ENCODE measurements around the gene IL23R.

DNA sequence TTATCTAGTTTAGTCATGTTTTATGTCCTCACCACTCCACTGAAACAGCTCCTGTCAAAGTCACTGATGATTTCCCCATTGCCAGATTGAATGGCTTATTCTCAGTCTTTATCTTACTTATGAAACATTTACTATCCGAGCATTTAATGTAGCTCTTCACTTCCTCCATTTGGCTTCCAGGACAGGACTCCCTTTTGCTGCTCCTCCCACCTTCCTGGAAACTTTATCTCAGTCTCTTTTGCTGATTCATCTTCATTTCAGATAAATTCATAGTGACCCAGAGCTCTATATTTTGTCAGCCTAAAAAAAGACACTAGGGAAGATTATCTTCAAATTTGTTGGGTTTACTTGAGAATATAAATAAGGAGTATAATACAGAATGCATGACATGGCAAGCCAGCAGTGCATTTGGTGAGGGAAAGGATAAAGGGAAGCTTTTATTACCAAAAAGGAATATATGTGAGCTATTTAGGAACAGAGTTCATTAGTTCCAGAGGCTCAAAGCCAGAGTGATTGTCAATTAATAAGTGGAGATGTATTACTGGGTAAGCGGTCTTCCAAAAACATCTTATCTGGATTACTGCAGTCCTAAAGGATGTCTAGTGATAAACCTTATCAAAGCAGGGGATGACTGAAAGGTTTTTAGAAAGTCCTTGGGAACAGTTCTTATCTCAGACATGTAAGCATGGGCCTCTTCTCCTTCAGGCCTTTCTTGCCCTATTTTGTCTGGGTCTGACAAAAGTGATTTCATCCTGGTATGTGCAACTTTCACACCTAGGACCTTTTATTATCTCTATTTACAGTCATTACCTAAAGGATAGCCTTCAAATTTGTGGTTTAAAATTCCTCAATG lies 25.6 kb downstream of the IL23R start:
- no peak for TF ChIP-seq SMAD3 (CRISPR knock-in tag; IDR thresholded peaks at IDR 0.05)
- TF ChIP-seq ZFX (CRISPR knock-in tag; IDR thresholded peaks at IDR 0.05; ENCODE audit: low read depth): no peak
- no peak for TF ChIP-seq TCF7L2 (IDR thresholded peaks at IDR 0.05; ENCODE audit: low read depth, low read length)
- no peak for TF ChIP-seq ZKSCAN5 (CRISPR knock-in tag; IDR thresholded peaks at IDR 0.05)
- TF ChIP-seq ZNF44 (CRISPR knock-in tag; IDR thresholded peaks at IDR 0.05): no peak
- TF ChIP-seq, protein P1, sequence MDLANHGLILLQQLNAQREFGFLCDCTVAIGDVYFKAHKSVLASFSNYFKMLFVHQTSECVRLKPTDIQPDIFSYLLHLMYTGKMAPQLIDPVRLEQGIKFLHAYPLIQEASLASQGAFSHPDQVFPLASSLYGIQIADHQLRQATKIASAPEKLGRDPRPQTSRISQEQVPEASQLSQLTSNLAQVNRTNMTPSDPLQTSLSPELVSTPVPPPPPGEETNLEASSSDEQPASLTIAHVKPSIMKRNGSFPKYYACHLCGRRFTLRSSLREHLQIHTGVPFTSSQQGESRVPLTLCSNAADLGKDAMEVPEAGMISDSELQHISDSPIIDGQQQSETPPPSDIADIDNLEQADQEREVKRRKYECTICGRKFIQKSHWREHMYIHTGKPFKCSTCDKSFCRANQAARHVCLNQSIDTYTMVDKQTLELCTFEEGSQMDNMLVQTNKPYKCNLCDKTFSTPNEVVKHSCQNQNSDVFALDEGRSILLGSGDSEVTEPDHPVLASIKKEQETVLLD (CRISPR knock-in tag; IDR thresholded peaks at IDR 0.05; ENCODE audit: low read depth): no peak
- TF ChIP-seq RXRA (CRISPR knock-in tag; IDR thresholded peaks at IDR 0.05): no peak
- TF ChIP-seq ZNF121 (CRISPR knock-in tag; IDR thresholded peaks at IDR 0.05): no peak
- TF ChIP-seq, protein P2, sequence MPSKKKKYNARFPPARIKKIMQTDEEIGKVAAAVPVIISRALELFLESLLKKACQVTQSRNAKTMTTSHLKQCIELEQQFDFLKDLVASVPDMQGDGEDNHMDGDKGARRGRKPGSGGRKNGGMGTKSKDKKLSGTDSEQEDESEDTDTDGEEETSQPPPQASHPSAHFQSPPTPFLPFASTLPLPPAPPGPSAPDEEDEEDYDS (CRISPR knock-in tag; IDR thresholded peaks at IDR 0.05): no peak
- no peak for TF ChIP-seq RFX5 (IDR thresholded peaks at IDR 0.05; ENCODE audit: low read depth, low read length)
- TF ChIP-seq, protein P3, sequence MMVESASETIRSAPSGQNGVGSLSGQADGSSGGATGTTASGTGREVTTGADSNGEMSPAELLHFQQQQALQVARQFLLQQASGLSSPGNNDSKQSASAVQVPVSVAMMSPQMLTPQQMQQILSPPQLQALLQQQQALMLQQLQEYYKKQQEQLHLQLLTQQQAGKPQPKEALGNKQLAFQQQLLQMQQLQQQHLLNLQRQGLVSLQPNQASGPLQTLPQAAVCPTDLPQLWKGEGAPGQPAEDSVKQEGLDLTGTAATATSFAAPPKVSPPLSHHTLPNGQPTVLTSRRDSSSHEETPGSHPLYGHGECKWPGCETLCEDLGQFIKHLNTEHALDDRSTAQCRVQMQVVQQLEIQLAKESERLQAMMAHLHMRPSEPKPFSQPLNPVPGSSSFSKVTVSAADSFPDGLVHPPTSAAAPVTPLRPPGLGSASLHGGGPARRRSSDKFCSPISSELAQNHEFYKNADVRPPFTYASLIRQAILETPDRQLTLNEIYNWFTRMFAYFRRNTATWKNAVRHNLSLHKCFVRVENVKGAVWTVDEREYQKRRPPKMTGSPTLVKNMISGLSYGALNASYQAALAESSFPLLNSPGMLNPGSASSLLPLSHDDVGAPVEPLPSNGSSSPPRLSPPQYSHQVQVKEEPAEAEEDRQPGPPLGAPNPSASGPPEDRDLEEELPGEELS (CRISPR knock-in tag; IDR thresholded peaks at IDR 0.05): no peak
- TF ChIP-seq ZFP36L1 (CRISPR knock-in tag; IDR thresholded peaks at IDR 0.05): no peak
